Peyer's patch (tissue), 4 donors: Measurements from ENCODE around the gene ELFN1. TPM values are rescaled to one million over a fixed set of nuclear protein-coding genes. Genes with fewer than 3 reads are reported as not detected.

Experiments
- DNase-seq, 3 donors: peaks; one replicate each; pipeline ENCODE4 v3.0.0-alpha.2; 2017 to 2019
- H3K27ac ChIP-seq, 4 donors: fragments of 200-600 bp; sonication (generic); one replicate each; pipeline ENCODE4 v1.5.1; 2016 to 2019
- H3K27me3 ChIP-seq, 2 donors: fragments of 200-600 bp; sonication (generic); one replicate each; pipeline ENCODE4 v1.5.1; 2019
- H3K36me3 ChIP-seq, 3 donors: fragments of 200-600 bp; sonication (generic); one replicate each; pipeline ENCODE4 v1.5.1; 2016 to 2019
- H3K4me1 ChIP-seq, 4 donors: fragments of 200-600 bp; sonication (generic); one replicate each; pipeline ENCODE4 v1.5.1; 2016 to 2019
- H3K4me3 ChIP-seq, 4 donors: fragments of 200-600 bp; sonication (generic); 1 replicate in 3 of 4; 2 replicates in 1 of 4; pipeline ENCODE4 v1.5.1; 2016 to 2019; ENCODE audit warnings: mild to moderate bottlenecking in 1 of 4
- H3K9me3 ChIP-seq, 4 donors: fragments of 200-600 bp; sonication (generic); one replicate each; pipeline ENCODE4 v1.5.1; 2016 to 2019; ENCODE audit warnings: mild to moderate bottlenecking in 1 of 4
- CTCF ChIP-seq, 6 experiments: fragments of 450-650 bp in 4 of 6; fragments of 200-600 bp in 2 of 6; sonication (generic) in 1 of 6; IDR thresholded peaks; one replicate each; pipeline ENCODE4 v1.5.1; 2017 to 2019; ENCODE audit warnings: antibody characterized with exemption in 6 of 6, mild to moderate bottlenecking in 3 of 6, moderate library complexity in 1 of 6
- POLR2A ChIP-seq, 2 donors: fragments of 450-650 bp; IDR thresholded peaks; one replicate each; pipeline ENCODE4 v1.5.1; 2017; ENCODE audit warnings: antibody characterized with exemption in 2 of 2, mild to moderate bottlenecking in 2 of 2, moderate library complexity in 2 of 2
- total RNA-seq, 4 donors: library from RNA; depleted of rRNA; stranded (reverse); fragments of >200 nt; gene quantifications; one replicate each; pipeline ENCODE4 v1.1.0, GENCODE V29; 2016

Gene ELFN1
- total RNA-seq, 4 donors from 2014 or later, result 0.80 TPM; not detected in 3

DNA sequence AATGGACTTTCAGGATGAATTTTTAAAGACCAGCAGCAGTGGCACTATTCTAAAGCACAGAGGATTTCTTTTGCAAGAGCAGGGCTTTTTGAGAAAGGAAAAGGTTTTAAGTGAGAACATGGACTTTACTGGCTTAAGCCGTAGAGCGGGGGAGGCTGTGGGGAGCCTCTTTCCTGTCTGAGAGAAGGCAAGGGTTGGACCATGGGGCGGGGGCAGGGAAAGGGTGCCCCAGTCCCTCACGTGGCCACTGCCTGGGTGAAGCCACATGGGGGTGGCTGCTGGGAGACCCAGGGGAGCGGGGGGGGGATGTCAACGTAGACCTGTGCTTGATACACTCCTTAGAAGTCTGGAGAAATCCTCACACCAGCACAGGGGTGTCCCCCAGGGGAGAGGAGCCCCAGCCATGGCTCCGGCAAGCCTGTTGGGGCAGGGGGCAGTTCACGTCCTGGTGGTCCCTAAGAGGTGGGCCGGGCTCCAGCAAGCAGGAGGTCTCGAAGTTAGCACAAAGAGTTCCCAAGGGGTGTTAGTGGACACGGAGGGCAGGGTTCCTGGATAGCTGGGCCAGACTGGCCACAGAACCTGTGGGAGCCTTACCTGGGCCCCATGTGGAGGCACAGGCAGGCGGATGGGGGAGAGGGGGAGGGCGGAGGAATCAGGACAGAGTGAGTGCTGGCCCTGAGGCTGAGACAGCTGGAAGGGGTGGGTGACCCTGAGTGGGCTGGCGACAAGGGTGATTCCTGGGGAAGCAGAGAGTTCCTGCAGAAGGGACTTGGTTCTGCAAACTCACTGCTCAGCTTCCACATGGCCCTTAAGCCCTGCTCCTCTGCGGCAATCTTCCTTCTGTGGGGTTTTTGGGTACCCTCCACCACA, 36.9 kb upstream of the ELFN1 start:
- Histone ChIP-seq H3K27ac (no peak overlapping the region), H3K4me1 (no peaks in the 10 kb centered on the region), H3K36me3 (no peaks in the 10 kb centered on the region), H3K4me3 (no peak overlapping the region), H3K9me3 (peaks cover 0 to 9% (median 3%) of the 10 kb centered on the region in 4 donors), H3K27me3 (no peaks in the 10 kb centered on the region)
- no peak for TF ChIP-seq CTCF (IDR thresholded peaks at IDR 0.05)
- TF ChIP-seq POLR2A (IDR thresholded peaks at IDR 0.05), result no peak
- DNase-seq, result no peak

DNA sequence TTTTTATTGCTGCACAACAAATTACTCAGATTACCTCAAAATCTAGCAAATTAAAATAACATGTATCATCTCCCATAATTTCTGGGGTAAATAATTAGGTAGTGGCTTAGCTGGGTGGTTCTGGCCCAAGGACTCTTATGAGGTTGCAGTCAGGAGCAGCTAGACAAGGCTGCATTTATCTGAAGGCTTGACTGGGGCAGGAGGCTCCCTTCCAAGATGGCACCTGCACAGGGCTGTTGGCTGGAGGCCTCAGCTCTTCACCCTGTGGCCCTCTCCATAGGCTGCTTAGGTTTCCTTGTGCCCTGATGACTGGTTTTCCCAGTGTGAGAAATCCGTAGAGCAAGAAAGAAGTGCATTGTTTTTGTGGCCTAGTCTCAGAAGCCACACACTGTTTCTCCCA, 34.7 kb upstream of the ELFN1 start:
- Histone ChIP-seq H3K27me3 (no peaks in the 10 kb centered on the region), H3K9me3 (peaks cover 0 to 9% (median 3%) of the 10 kb centered on the region in 4 donors), H3K4me1 (no peaks in the 10 kb centered on the region), H3K27ac (no peak overlapping the region), H3K36me3 (no peaks in the 10 kb centered on the region), H3K4me3 (no peak overlapping the region)
- no peak for DNase-seq
- no peak for TF ChIP-seq CTCF (IDR thresholded peaks at IDR 0.05)
- TF ChIP-seq POLR2A (IDR thresholded peaks at IDR 0.05), result no peak

GRCh38 chr7:1637155-1637554, 32.9 kb upstream of the ELFN1 start:
- H3K4me3 ChIP-seq, result no peak overlapping the region
- no peak overlapping the region for H3K27ac ChIP-seq
- H3K9me3 ChIP-seq, result peaks cover 0 to 9% (median 3%) of the 10 kb centered on the region in 4 donors
- H3K36me3 ChIP-seq, result no peaks in the 10 kb centered on the region
- H3K27me3 ChIP-seq, result no peaks in the 10 kb centered on the region
- no peaks in the 10 kb centered on the region for H3K4me1 ChIP-seq
- no peak for DNase-seq
- TF ChIP-seq CTCF (IDR thresholded peaks at IDR 0.05) (no peak), POLR2A (IDR thresholded peaks at IDR 0.05) (no peak)

DNA sequence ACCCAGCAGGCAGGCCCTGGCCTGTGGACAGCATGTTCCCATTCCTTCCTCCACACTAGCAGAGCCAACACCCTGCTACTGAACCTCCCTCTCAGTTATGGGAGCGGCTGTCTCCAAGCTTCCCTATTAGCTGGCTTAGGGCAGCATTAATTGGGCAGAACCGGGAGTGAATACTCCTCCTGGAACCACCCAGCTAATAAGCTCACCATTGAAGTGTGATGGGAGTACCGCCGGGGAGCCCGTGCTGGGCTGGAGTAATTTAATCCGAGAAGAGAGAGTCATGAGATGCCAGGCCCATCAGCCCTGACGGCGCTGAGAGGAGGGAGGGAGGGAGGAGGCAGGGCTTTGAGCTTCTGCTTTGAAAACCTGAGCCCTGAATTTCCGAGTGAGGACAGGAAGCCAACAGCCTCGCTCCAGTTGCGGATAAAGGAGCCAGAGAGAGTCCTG, 31.8 kb upstream of the ELFN1 start:
- no peak for DNase-seq
- no peak overlapping the region for H3K4me3 ChIP-seq
- no peaks in the 10 kb centered on the region for H3K4me1 ChIP-seq
- H3K9me3 ChIP-seq, result peaks cover 0 to 9% (median 3%) of the 10 kb centered on the region in 4 donors
- H3K36me3 ChIP-seq, result no peaks in the 10 kb centered on the region
- TF ChIP-seq CTCF (IDR thresholded peaks at IDR 0.05) (no peak), POLR2A (IDR thresholded peaks at IDR 0.05) (no peak)
- no peaks in the 10 kb centered on the region for H3K27me3 ChIP-seq
- no peak overlapping the region for H3K27ac ChIP-seq

GRCh38 chr7:1639071-1639470, 31.0 kb upstream of the ELFN1 start:
- TF ChIP-seq POLR2A (IDR thresholded peaks at IDR 0.05), result no peak
- TF ChIP-seq CTCF (IDR thresholded peaks at IDR 0.05), result no peak
- peak in 1 of 3 donors; percentile 40 for DNase-seq
- H3K36me3 ChIP-seq, result no peaks in the 10 kb centered on the region

More at GRCh38 chr7:1639071-1639470, 31.0 kb upstream of the ELFN1 start:
- H3K27me3 ChIP-seq, result no peaks in the 10 kb centered on the region
- peaks cover 0 to 9% (median 3%) of the 10 kb centered on the region in 4 donors for H3K9me3 ChIP-seq
- H3K4me1 ChIP-seq, result no peaks in the 10 kb centered on the region
- H3K27ac ChIP-seq, result no peak overlapping the region
- no peak overlapping the region for H3K4me3 ChIP-seq
